GM12878 (cell line): ENCODE data around the gene TMEM39B.

Source experiments
- JUNB ChIP-seq: IDR thresholded peaks from 2 replicates; pipeline ENCODE4 v1.6.1; 2016; ENCODE audit warnings: antibody characterized with exemption, mild to moderate bottlenecking
- TF ChIP-seq, protein P1 (sequence below), 3 experiments: IDR thresholded peaks in 2 of 3; conservative IDR thresholded peaks in 1 of 3; 2 replicates each; pipeline ENCODE4 v1.5.1; 2011; ENCODE audit warnings: low read depth in 3 of 3, low read length in 3 of 3, mild to moderate bottlenecking in 3 of 3, control low read depth in 2 of 3, moderate library complexity in 2 of 3, inconsistent platforms in 1 of 3, mixed read lengths in 1 of 3; ENCODE audit not compliant: control insufficient read depth in 2 of 3, insufficient read depth in 1 of 3; ENCODE audit errors: extremely low read depth in 1 of 3

DNA sequence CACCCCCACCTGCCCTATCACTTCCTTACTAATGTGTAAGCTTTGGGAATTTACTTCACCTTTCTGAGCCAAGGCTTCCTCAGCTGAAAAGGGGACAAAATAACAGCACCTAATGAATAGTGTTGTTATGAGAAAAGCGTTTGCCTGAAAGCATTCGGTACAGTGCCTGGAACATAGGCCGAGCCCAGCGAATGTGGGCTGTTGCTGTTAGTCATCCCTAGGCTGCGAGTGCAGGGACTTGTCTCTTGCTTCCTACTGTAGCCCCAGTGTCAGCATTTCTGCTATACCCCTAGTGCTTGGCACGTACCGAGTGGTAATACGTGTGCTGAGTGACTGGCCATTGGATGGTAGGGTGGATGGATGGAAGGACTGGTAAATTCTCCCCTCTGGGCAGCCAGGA lies 18.4 kb downstream of the TMEM39B start:
- TF ChIP-seq, protein P1, sequence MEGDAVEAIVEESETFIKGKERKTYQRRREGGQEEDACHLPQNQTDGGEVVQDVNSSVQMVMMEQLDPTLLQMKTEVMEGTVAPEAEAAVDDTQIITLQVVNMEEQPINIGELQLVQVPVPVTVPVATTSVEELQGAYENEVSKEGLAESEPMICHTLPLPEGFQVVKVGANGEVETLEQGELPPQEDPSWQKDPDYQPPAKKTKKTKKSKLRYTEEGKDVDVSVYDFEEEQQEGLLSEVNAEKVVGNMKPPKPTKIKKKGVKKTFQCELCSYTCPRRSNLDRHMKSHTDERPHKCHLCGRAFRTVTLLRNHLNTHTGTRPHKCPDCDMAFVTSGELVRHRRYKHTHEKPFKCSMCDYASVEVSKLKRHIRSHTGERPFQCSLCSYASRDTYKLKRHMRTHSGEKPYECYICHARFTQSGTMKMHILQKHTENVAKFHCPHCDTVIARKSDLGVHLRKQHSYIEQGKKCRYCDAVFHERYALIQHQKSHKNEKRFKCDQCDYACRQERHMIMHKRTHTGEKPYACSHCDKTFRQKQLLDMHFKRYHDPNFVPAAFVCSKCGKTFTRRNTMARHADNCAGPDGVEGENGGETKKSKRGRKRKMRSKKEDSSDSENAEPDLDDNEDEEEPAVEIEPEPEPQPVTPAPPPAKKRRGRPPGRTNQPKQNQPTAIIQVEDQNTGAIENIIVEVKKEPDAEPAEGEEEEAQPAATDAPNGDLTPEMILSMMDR (IDR thresholded peaks at IDR 0.05 in 2 of 3, conservative IDR thresholded peaks at IDR 0.05 in 1 of 3; ENCODE audit: control insufficient read depth in 2 of 3, extremely low read depth in 1 of 3, insufficient read depth in 1 of 3, low read depth in 3 of 3, low read length in 3 of 3), result no peak
- no peak for TF ChIP-seq JUNB
